Neural progenitor cell (in vitro differentiated cells): ENCODE results near the gene PPP3R1. TPM values are rescaled to one million over a fixed set of nuclear protein-coding genes. Genes with fewer than 3 reads are reported as not detected.

Experiments used
- DNase-seq: peaks from one replicate; pipeline ENCODE4 v3.0.0-alpha.2; 2016; ENCODE audit warnings: low spot score
- H2AFZ ChIP-seq: fragments of 200-600 bp; sonication (generic); replicated peaks from 2 replicates; pipeline ENCODE4 v1.6.1; 2016; ENCODE audit warnings: antibody characterized with exemption
- H3F3A ChIP-seq: fragments of 200-600 bp; sonication (generic); 2 replicates; pipeline ENCODE4 v1.6.1; 2016; ENCODE audit warnings: antibody characterized with exemption, low read depth
- H3K27ac ChIP-seq: fragments of 200-600 bp; sonication (generic); 2 replicates; pipeline ENCODE4 v1.5.1; 2016; ENCODE audit warnings: mild to moderate bottlenecking
- H3K27me3 ChIP-seq: fragments of 200-600 bp; sonication (generic); 2 replicates; pipeline ENCODE4 v1.6.1; 2016; ENCODE audit warnings: mild to moderate bottlenecking, moderate library complexity
- H3K36me3 ChIP-seq: fragments of 200-600 bp; sonication (generic); 2 replicates; pipeline ENCODE4 v1.5.1; 2016
- H3K4me1 ChIP-seq: fragments of 200-600 bp; sonication (generic); 2 replicates; pipeline ENCODE4 v1.6.1; 2016; ENCODE audit warnings: mixed run types
- H3K4me2 ChIP-seq: fragments of 200-600 bp; sonication (generic); 2 replicates; pipeline ENCODE4 v1.6.1; 2016
- H3K4me3 ChIP-seq: fragments of 200-600 bp; sonication (generic); 2 replicates; pipeline ENCODE4 v1.5.1; 2016
- H3K79me2 ChIP-seq: fragments of 200-600 bp; sonication (generic); 2 replicates; pipeline ENCODE4 v1.6.1; 2016; ENCODE audit warnings: low read depth
- H3K9ac ChIP-seq: fragments of 200-600 bp; sonication (generic); 2 replicates; pipeline ENCODE4 v1.6.1; 2016
- H3K9me3 ChIP-seq: fragments of 200-600 bp; sonication (generic); 2 replicates; pipeline ENCODE4 v1.5.1; 2016; ENCODE audit warnings: low read depth
- H4K20me1 ChIP-seq: fragments of 200-600 bp; sonication (generic); 2 replicates; pipeline ENCODE4 v1.6.1; 2016; ENCODE audit warnings: low read depth
- H3K27ac Mint-ChIP-seq: 3 replicates; pipeline ENCODE4 v1.8.0; 2021; ENCODE audit warnings: mixed read lengths
- H3K27me3 Mint-ChIP-seq: 2 replicates; pipeline ENCODE4 v1.8.0; 2022; ENCODE audit warnings: low read depth, mild to moderate bottlenecking, inconsistent platforms, moderate library complexity, mixed read lengths; ENCODE audit not compliant: insufficient read depth
- H3K36me3 Mint-ChIP-seq: 3 replicates; pipeline ENCODE4 v1.8.0; 2021; ENCODE audit warnings: mixed read lengths
- H3K4me1 Mint-ChIP-seq: 3 replicates; pipeline ENCODE4 v1.8.0; 2021; ENCODE audit warnings: mixed read lengths
- H3K4me3 Mint-ChIP-seq: 3 replicates; pipeline ENCODE4 v1.8.0; 2021; ENCODE audit warnings: mild to moderate bottlenecking, moderate library complexity, mixed read lengths
- H3K9me3 Mint-ChIP-seq: 3 replicates; pipeline ENCODE4 v1.8.0; 2020; ENCODE audit warnings: mixed read lengths
- EZH2 ChIP-seq: fragments of 200-600 bp; sonication (generic); IDR thresholded peaks from 2 replicates; pipeline ENCODE4 v1.6.1; 2017; ENCODE audit warnings: antibody characterized with exemption, mild to moderate bottlenecking, moderate library complexity
- EZH2phosphoT487 ChIP-seq: fragments of 200-600 bp; sonication (generic); IDR thresholded peaks from 2 replicates; pipeline ENCODE4 v1.6.1; 2017; ENCODE audit warnings: antibody characterized with exemption
- total RNA-seq: library from RNA; depleted of rRNA; stranded (reverse); fragments of >200 nt; gene quantifications from 2 replicates; pipeline ENCODE4 v1.2.3, GENCODE V29; 2015; ENCODE audit warnings: low replicate concordance
- TF ChIP-seq, protein P1 (sequence below): fragments of 200-600 bp; sonication (generic); IDR thresholded peaks from 2 replicates; pipeline ENCODE4 v1.5.1; 2017; ENCODE audit warnings: antibody characterized with exemption, mild to moderate bottlenecking

PPP3R1 gene
- total RNA-seq, 1 donor from 2014 or later: 41.4 TPM

GRCh38 chr2:68287580-68288441 is 35.5 kb upstream of the PPP3R1 start:
- no peaks in the 10 kb centered on the region for H3K4me1 ChIP-seq
- TF ChIP-seq EZH2 (no peak), EZH2phosphoT487 (no peak)
- TF ChIP-seq, protein P1, sequence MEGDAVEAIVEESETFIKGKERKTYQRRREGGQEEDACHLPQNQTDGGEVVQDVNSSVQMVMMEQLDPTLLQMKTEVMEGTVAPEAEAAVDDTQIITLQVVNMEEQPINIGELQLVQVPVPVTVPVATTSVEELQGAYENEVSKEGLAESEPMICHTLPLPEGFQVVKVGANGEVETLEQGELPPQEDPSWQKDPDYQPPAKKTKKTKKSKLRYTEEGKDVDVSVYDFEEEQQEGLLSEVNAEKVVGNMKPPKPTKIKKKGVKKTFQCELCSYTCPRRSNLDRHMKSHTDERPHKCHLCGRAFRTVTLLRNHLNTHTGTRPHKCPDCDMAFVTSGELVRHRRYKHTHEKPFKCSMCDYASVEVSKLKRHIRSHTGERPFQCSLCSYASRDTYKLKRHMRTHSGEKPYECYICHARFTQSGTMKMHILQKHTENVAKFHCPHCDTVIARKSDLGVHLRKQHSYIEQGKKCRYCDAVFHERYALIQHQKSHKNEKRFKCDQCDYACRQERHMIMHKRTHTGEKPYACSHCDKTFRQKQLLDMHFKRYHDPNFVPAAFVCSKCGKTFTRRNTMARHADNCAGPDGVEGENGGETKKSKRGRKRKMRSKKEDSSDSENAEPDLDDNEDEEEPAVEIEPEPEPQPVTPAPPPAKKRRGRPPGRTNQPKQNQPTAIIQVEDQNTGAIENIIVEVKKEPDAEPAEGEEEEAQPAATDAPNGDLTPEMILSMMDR: no peak
- no peaks in the 10 kb centered on the region for H3K27me3 Mint-ChIP-seq
- H3K4me3 ChIP-seq: no peak overlapping the region
- H3K9me3 ChIP-seq: no peaks in the 10 kb centered on the region
- no peaks in the 10 kb centered on the region for H3K9me3 Mint-ChIP-seq
- H3K27ac Mint-ChIP-seq: no peak overlapping the region
- no peak for DNase-seq
- no peak overlapping the region for H3K27ac ChIP-seq
- H3K4me3 Mint-ChIP-seq: no peak overlapping the region
- no peaks in the 10 kb centered on the region for H3K79me2 ChIP-seq
- no peak overlapping the region for H3K4me2 ChIP-seq
- no peaks in the 10 kb centered on the region for H3F3A ChIP-seq
- H4K20me1 ChIP-seq: no peaks in the 10 kb centered on the region
- H3K27me3 ChIP-seq: no peaks in the 10 kb centered on the region
- no peak overlapping the region for H2AFZ ChIP-seq
- H3K36me3 Mint-ChIP-seq: no peaks in the 10 kb centered on the region
- H3K4me1 Mint-ChIP-seq: peaks cover 12% of the 10 kb centered on the region
- no peaks in the 10 kb centered on the region for H3K36me3 ChIP-seq
- H3K9ac ChIP-seq: no peak overlapping the region

GRCh38 chr2:68284896-68285295 is 32.6 kb upstream of the PPP3R1 start:
- H3K36me3 Mint-ChIP-seq: no peaks in the 10 kb centered on the region

DNA sequence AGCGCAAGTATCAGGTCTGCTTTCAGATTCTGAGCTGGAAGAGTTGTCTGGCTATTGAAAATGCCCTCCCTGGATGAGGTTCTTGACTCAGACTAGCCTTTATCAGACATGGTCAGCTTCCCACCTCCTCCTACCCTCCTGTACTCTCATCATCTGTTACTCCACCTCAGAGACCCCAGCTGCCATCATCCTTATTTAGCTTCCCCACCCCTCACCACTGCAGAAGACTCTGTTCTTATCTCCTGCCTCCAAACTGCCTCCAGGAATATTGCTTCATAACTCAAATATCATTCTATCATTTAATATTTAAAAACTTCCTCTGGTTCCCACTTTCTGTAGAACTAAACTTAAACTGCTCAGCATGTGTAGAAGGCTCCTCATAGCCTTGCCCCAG is 31.1 kb upstream of the PPP3R1 start:
- Histone ChIP-seq H2AFZ (no peak overlapping the region), H3K36me3 (no peaks in the 10 kb centered on the region), H3K9me3 (no peaks in the 10 kb centered on the region), H3K27ac (no peak overlapping the region), H3K79me2 (no peaks in the 10 kb centered on the region), H3K27me3 (no peaks in the 10 kb centered on the region), H4K20me1 (no peaks in the 10 kb centered on the region), H3K9ac (no peak overlapping the region), H3K4me3 (no peak overlapping the region), H3F3A (no peaks in the 10 kb centered on the region), H3K4me2 (no peak overlapping the region), H3K4me1 (no peaks in the 10 kb centered on the region)
- no peak for DNase-seq
- Mint-ChIP-seq H3K4me1 (peaks cover 8% of the 10 kb centered on the region), H3K27ac (no peak overlapping the region), H3K36me3 (no peaks in the 10 kb centered on the region), H3K9me3 (no peaks in the 10 kb centered on the region), H3K4me3 (no peak overlapping the region), H3K27me3 (no peaks in the 10 kb centered on the region)
- TF ChIP-seq EZH2: no peak
- TF ChIP-seq, protein P1: no peak
- TF ChIP-seq EZH2phosphoT487: no peak

More at GRCh38 chr2:68284896-68285295, 32.6 kb upstream of the PPP3R1 start:
- TF ChIP-seq, protein P1: no peak
- no peak for TF ChIP-seq EZH2
- TF ChIP-seq EZH2phosphoT487: no peak
- DNase-seq: no peak
- H3K27ac Mint-ChIP-seq: no peak overlapping the region
- H3K4me1 Mint-ChIP-seq: peaks cover 12% of the 10 kb centered on the region
- H3K4me3 Mint-ChIP-seq: no peak overlapping the region
- Histone ChIP-seq H3K4me1 (no peaks in the 10 kb centered on the region), H3K79me2 (no peaks in the 10 kb centered on the region), H3K4me2 (no peak overlapping the region), H3K27me3 (no peaks in the 10 kb centered on the region), H3K9ac (no peak overlapping the region), H3K9me3 (no peaks in the 10 kb centered on the region), H3F3A (no peaks in the 10 kb centered on the region), H3K27ac (no peak overlapping the region), H2AFZ (no peak overlapping the region), H4K20me1 (no peaks in the 10 kb centered on the region), H3K4me3 (no peak overlapping the region), H3K36me3 (no peaks in the 10 kb centered on the region)
- H3K27me3 Mint-ChIP-seq: no peaks in the 10 kb centered on the region
- H3K9me3 Mint-ChIP-seq: no peaks in the 10 kb centered on the region
